ENCODE data around the gene SSC4D.
A peak's percentile ranks its signal among the peaks of the same experiment; 100 is the strongest.
"Not testable (repeated sequence)": the region's sequence is repeated elsewhere in the genome, so short reads cannot be mapped to it uniquely, and the experiment has no call there.

The SSC4D gene

GRCh38 chr7:76409537-76409936, at the start of gene SSC4D:
Gene SSC4D (minus strand): TSS chr7:76409697. CDS start chr7:76404439, 5,258 bp downstream.
- no peak for DNase-seq

- DNase-seq = not testable (repeated sequence)
These were observed 49.0 kb upstream of the SSC4D start for GRCh38 chr7:76458504-76458903.

GRCh38 chr7:76457017-76457416, 47.5 kb upstream of the SSC4D start:
- not testable (repeated sequence) for DNase-seq

- DNase-seq = not testable (repeated sequence)
These were observed 36.1 kb upstream of the SSC4D start for GRCh38 chr7:76445577-76446008.

GRCh38 chr7:76443846-76444245, 34.3 kb upstream of the SSC4D start:
- not testable (repeated sequence) for DNase-seq

GRCh38 chr7:76442664-76443446, 33.4 kb upstream of the SSC4D start:
- DNase-seq = not testable (repeated sequence)

- DNase-seq = not testable (repeated sequence)
These were observed 32.3 kb upstream of the SSC4D start for GRCh38 chr7:76441792-76442191.

- not testable (repeated sequence) for DNase-seq
These were observed 30.9 kb upstream of the SSC4D start for GRCh38 chr7:76440404-76440803.

- DNase-seq = not testable (repeated sequence)
These were observed 29.8 kb upstream of the SSC4D start for GRCh38 chr7:76439120-76439888.

- DNase-seq = peak; percentile 43 to 53
These were observed 28.4 kb upstream of the SSC4D start for GRCh38 chr7:76437873-76438272.

GRCh38 chr7:76430836-76431235, 21.3 kb upstream of the SSC4D start:
- DNase-seq = no peak

GRCh38 chr7:76430211-76430610, 20.7 kb upstream of the SSC4D start:
- DNase-seq = no peak

GRCh38 chr7:76428868-76429805, 19.6 kb upstream of the SSC4D start:
- no peak for DNase-seq

- no peak for DNase-seq
These were observed 18.8 kb upstream of the SSC4D start for GRCh38 chr7:76428149-76428823.

GRCh38 chr7:76427635-76428034, 18.1 kb upstream of the SSC4D start:
- no peak for DNase-seq

GRCh38 chr7:76426246-76426645, 16.7 kb upstream of the SSC4D start:
- DNase-seq = no peak

GRCh38 chr7:76425558-76425957, 16.1 kb upstream of the SSC4D start:
- DNase-seq = not testable (repeated sequence)

GRCh38 chr7:76425156-76425555, 15.7 kb upstream of the SSC4D start:
- DNase-seq = no peak

GRCh38 chr7:76424413-76425111, 15.1 kb upstream of the SSC4D start, which contains the start of gene ZP3:
Gene ZP3 (plus strand): TSS chr7:76424950. CDS start chr7:76424965, 15 bp downstream.
- no peak for DNase-seq

GRCh38 chr7:76423666-76424412, 14.3 kb upstream of the SSC4D start:
- no peak for DNase-seq

- not testable (repeated sequence) for DNase-seq
These were observed 11.6 kb upstream of the SSC4D start for GRCh38 chr7:76421097-76421496.
